Gastrocnemius medialis (tissue), 4 donors: ENCODE measurements around the gene RCVRN. TPM values are rescaled to one million over a fixed set of nuclear protein-coding genes. Genes with fewer than 3 reads are reported as not detected.

ENCODE experiments used
- ATAC-seq, 2 donors: fragments of 150-250 bp; one replicate each; pipeline ENCODE4 v1.9.1; 2016
- DNase-seq, 2 donors: peaks; one replicate each; pipeline ENCODE4 v3.0.0-alpha.2; 2019
- H3K27ac ChIP-seq, 4 donors: fragments of 200-600 bp; sonication (generic); 1 replicate in 1 of 4; 2 replicates in 3 of 4; pipeline ENCODE4 v1.5.1; 2016 to 2018; ENCODE audit warnings: mild to moderate bottlenecking in 2 of 4, moderate library complexity in 1 of 4
- H3K27me3 ChIP-seq, 3 donors: fragments of 200-600 bp; sonication (generic) in 2 of 3; 1 replicate in 1 of 3; 2 replicates in 2 of 3; pipeline versions ENCODE4 v1.5.1 to v1.6.0; 2016 to 2019; ENCODE audit warnings: mild to moderate bottlenecking in 1 of 3, moderate library complexity in 1 of 3
- H3K36me3 ChIP-seq, 2 donors: fragments of 200-600 bp; sonication (generic) in 1 of 2; one replicate each; pipeline ENCODE4 v1.5.1; 2017 to 2018
- H3K4me1 ChIP-seq, 2 donors: fragments of 200-600 bp; sonication (generic) in 1 of 2; one replicate each; pipeline ENCODE4 v1.5.1; 2016 to 2017; ENCODE audit warnings: mild to moderate bottlenecking in 2 of 2
- H3K4me3 ChIP-seq, 4 donors: fragments of 200-600 bp; sonication (generic) in 3 of 4; 1 replicate in 1 of 4; 2 replicates in 3 of 4; pipeline ENCODE4 v1.5.1; 2016 to 2019; ENCODE audit warnings: mild to moderate bottlenecking in 2 of 4
- H3K9me3 ChIP-seq, 3 donors: fragments of 200-600 bp; sonication (generic) in 2 of 3; 1 replicate in 1 of 3; 2 replicates in 2 of 3; pipeline ENCODE4 v1.5.1; 2016 to 2019
- CTCF ChIP-seq, 5 experiments: fragments of 450-650 bp in 3 of 5; fragments of 200-600 bp in 2 of 5; sonication (generic) in 2 of 5; IDR thresholded peaks in 4 of 5; conservative IDR thresholded peaks in 1 of 5; 1 replicate in 4 of 5; 2 replicates in 1 of 5; pipeline ENCODE4 v1.5.1; 2016 to 2019; ENCODE audit warnings: antibody characterized with exemption in 5 of 5, mild to moderate bottlenecking in 3 of 5, moderate library complexity in 3 of 5
- POLR2A ChIP-seq, 2 donors: fragments of 450-650 bp; IDR thresholded peaks; one replicate each; pipeline ENCODE4 v1.6.1; 2017; ENCODE audit warnings: antibody characterized with exemption in 2 of 2, mild to moderate bottlenecking in 2 of 2, moderate library complexity in 2 of 2
- in situ Hi-C, 4 donors: fragments of 200-750 bp; cut with MboI; loops; one replicate each; pipeline versions ENCODE4 v1.15.0 to v1.8.0; 2017; ENCODE audit warnings: low sequenced_read_pairs in 4 of 4
- intact Hi-C: fragments of 100-400 bp; cut with DNase I; formaldehyde crosslinking; loops from one replicate; pipeline ENCODE4 v1.15.1; 2023; ENCODE audit warnings: low total_unique reads
- total RNA-seq, 4 donors: library from RNA; depleted of rRNA; stranded (reverse); fragments of >200 nt; gene quantifications; one replicate each; pipeline versions ENCODE4 v1.1.0 to v1.2.3, GENCODE V29; 2016

RCVRN gene
- total RNA-seq, 4 donors from 2014 or later, result not detected

GRCh38 chr17:9855036-9855435, 50.0 kb downstream of the RCVRN start:
- DNase-seq (no peak), ATAC-seq (no peak)
- Histone ChIP-seq H3K9me3 (no peaks in the 10 kb centered on the region), H3K4me1 (no peaks in the 10 kb centered on the region), H3K36me3 (no peaks in the 10 kb centered on the region), H3K27ac (no peak overlapping the region), H3K4me3 (no peak overlapping the region), H3K27me3 (no peaks in the 10 kb centered on the region)
- intact Hi-C loops (no loop called here), in situ Hi-C loops (no loop called here)
- TF ChIP-seq POLR2A (IDR thresholded peaks at IDR 0.05) (no peak), CTCF (IDR thresholded peaks at IDR 0.05 in 4 of 5, conservative IDR thresholded peaks at IDR 0.05 in 1 of 5) (no peak)

- Histone ChIP-seq H3K27ac (no peak overlapping the region), H3K36me3 (no peaks in the 10 kb centered on the region), H3K4me1 (no peaks in the 10 kb centered on the region), H3K9me3 (no peaks in the 10 kb centered on the region), H3K27me3 (no peaks in the 10 kb centered on the region), H3K4me3 (no peak overlapping the region)
- DNase-seq (no peak), ATAC-seq (no peak)
- TF ChIP-seq CTCF (IDR thresholded peaks at IDR 0.05 in 4 of 5, conservative IDR thresholded peaks at IDR 0.05 in 1 of 5) (no peak), POLR2A (IDR thresholded peaks at IDR 0.05) (no peak)
- in situ Hi-C loops (no loop called here), intact Hi-C loops (no loop called here)
Measured at GRCh38 chr17:9854255-9854654, 50.8 kb downstream of the RCVRN start.

- no peak for TF ChIP-seq POLR2A (IDR thresholded peaks at IDR 0.05)
- no peak for TF ChIP-seq CTCF (IDR thresholded peaks at IDR 0.05 in 4 of 5, conservative IDR thresholded peaks at IDR 0.05 in 1 of 5)
- H3K9me3 ChIP-seq, result no peaks in the 10 kb centered on the region
- intact Hi-C loops, result no loop called here
- DNase-seq, result no peak
- no peak overlapping the region for H3K27ac ChIP-seq
- H3K4me3 ChIP-seq, result no peak overlapping the region
- no peaks in the 10 kb centered on the region for H3K36me3 ChIP-seq
- no peak for ATAC-seq
- in situ Hi-C loops, result no loop called here
- H3K4me1 ChIP-seq, result no peaks in the 10 kb centered on the region
- H3K27me3 ChIP-seq, result no peaks in the 10 kb centered on the region
Measured at GRCh38 chr17:9850151-9850550, 54.9 kb downstream of the RCVRN start.

Other genes with a start within 250 kb of the RCVRN start
- gene DHRS7C, start 113.7 kb downstream of the RCVRN start, total RNA-seq, result 10 to 100 TPM in 3 of 4 donors, 1 to 10 TPM in 1; 5.1 to 64.6 (median 42.2) TPM
- not detected for gene GSG1L2, start 83.2 kb downstream of the RCVRN start, total RNA-seq
- 1 to 10 TPM in 1 of 4 donors, not detected in 3; 1.1 TPM for gene GLP2R, start 79.3 kb downstream of the RCVRN start, total RNA-seq